Astrocyte (in vitro differentiated cells and primary cell): ENCODE measurements around the gene TSSK6. TPM values are rescaled to one million over a fixed set of nuclear protein-coding genes. Genes with fewer than 3 reads are reported as not detected.
A peak's percentile ranks its signal among the peaks of the same experiment; 100 is the strongest.

Experiments used
- DNase-seq: peaks from one replicate; pipeline ENCODE4 v3.0.0-alpha.2; 2010; ENCODE audit warnings: low read depth
- FAIRE-seq: peaks from 2 replicates; lab custom pipeline; 2011; peaks lifted over from hg19 to GRCh38; lab: Jason Lieb, UNC
- H2AFZ ChIP-seq: 2 replicates; pipeline ENCODE4 v1.6.0; 2012; ENCODE audit warnings: low read depth, low read length, inconsistent platforms
- H3K27ac ChIP-seq: 2 replicates; pipeline ENCODE4 v1.5.1; 2011; ENCODE audit warnings: low read depth, low read length, inconsistent platforms
- H3K27me3 ChIP-seq: 2 replicates; pipeline ENCODE4 v1.6.0; 2011; ENCODE audit warnings: low read length, inconsistent platforms; ENCODE audit not compliant: insufficient read depth
- H3K36me3 ChIP-seq: 2 replicates; pipeline ENCODE4 v1.5.1; 2011; ENCODE audit warnings: low read length, inconsistent platforms; ENCODE audit not compliant: insufficient read depth
- H3K4me1 ChIP-seq: 2 replicates; pipeline ENCODE4 v1.5.1; 2011; ENCODE audit warnings: low read length, inconsistent platforms; ENCODE audit not compliant: insufficient read depth
- H3K4me2 ChIP-seq: 2 replicates; pipeline ENCODE4 v1.6.0; 2012; ENCODE audit warnings: low read length, inconsistent platforms
- H3K4me3 ChIP-seq: 2 replicates; pipeline ENCODE4 v1.5.1; 2011; ENCODE audit warnings: low read depth, mild to moderate bottlenecking, low read length, inconsistent platforms; ENCODE audit not compliant: insufficient read depth
- H3K79me2 ChIP-seq: 2 replicates; pipeline ENCODE4 v1.6.0; 2012; ENCODE audit warnings: mild to moderate bottlenecking, low read length, inconsistent platforms; ENCODE audit not compliant: insufficient read depth
- H3K9ac ChIP-seq: 2 replicates; pipeline ENCODE4 v1.6.0; 2012; ENCODE audit warnings: mild to moderate bottlenecking, low read length, inconsistent platforms
- H3K9me3 ChIP-seq: 2 replicates; pipeline ENCODE4 v1.5.1; 2012; ENCODE audit warnings: low read depth, mild to moderate bottlenecking, low read length, inconsistent platforms; ENCODE audit not compliant: insufficient read depth
- H4K20me1 ChIP-seq: 2 replicates; pipeline ENCODE4 v1.6.0; 2012; ENCODE audit warnings: low read length, inconsistent platforms; ENCODE audit not compliant: insufficient read depth
- H3K27ac Mint-ChIP-seq: one replicate; pipeline ENCODE4 v1.8.0; 2021; ENCODE audit warnings: mild to moderate bottlenecking, mixed read lengths; ENCODE audit not compliant: unreplicated experiment
- H3K27me3 Mint-ChIP-seq: one replicate; pipeline ENCODE4 v1.8.0; 2021; ENCODE audit warnings: low read depth, mixed read lengths; ENCODE audit not compliant: unreplicated experiment
- H3K36me3 Mint-ChIP-seq: one replicate; pipeline ENCODE4 v1.8.0; 2021; ENCODE audit warnings: low read depth, mixed read lengths; ENCODE audit not compliant: unreplicated experiment
- H3K4me1 Mint-ChIP-seq: one replicate; pipeline ENCODE4 v1.8.0; 2021; ENCODE audit warnings: low read depth, mixed read lengths; ENCODE audit not compliant: unreplicated experiment
- H3K4me3 Mint-ChIP-seq: one replicate; pipeline ENCODE4 v1.8.0; 2021; ENCODE audit warnings: mild to moderate bottlenecking, moderate library complexity, mixed read lengths; ENCODE audit not compliant: unreplicated experiment
- H3K9me3 Mint-ChIP-seq: one replicate; pipeline ENCODE4 v1.8.0; 2021; ENCODE audit warnings: mild to moderate bottlenecking, mixed read lengths; ENCODE audit not compliant: unreplicated experiment
- EZH2 ChIP-seq: IDR thresholded peaks from 2 replicates; pipeline ENCODE4 v1.6.1; 2012; ENCODE audit warnings: mild to moderate bottlenecking, low read length, inconsistent platforms; ENCODE audit not compliant: insufficient read depth
- total RNA-seq: library from RNA; stranded (reverse); gene quantifications from 2 replicates; pipeline ENCODE4 v1.2.1, GENCODE V29; 2021
- TF ChIP-seq, protein P1 (sequence below): IDR thresholded peaks from 2 replicates; pipeline ENCODE4 v1.5.1; 2011; ENCODE audit warnings: low read depth, mild to moderate bottlenecking, inconsistent platforms, low read length, moderate library complexity; ENCODE audit not compliant: insufficient read depth

The TSSK6 gene
- total RNA-seq, 1 donor from 2014 or later = 1.8 TPM

DNA sequence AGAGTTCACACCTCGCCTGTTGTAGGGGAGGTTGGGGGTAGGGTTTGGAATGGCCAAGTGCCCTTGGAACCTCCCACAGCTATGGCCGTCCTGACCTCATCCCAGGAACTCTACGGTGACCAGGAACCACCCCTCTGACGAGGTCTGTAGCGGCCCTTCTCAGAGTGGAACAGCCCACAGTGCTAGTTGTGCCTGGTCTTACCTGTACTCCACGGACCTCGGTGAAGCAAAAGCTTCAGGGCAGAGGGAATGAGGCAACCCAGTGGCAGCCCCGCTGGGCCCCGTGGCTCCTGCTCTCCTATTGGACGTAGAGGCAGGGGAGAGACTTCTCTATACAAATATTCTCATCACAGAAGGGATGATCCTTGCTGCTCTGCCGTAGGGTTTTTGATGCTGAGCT is 7.1 kb downstream of the TSSK6 start:
- H3K79me2 ChIP-seq = no peaks in the 10 kb centered on the region
- H3K27ac Mint-ChIP-seq = no peak overlapping the region
- H3K27ac ChIP-seq = no peak overlapping the region
- no peaks in the 10 kb centered on the region for H3K27me3 Mint-ChIP-seq
- H3K4me3 ChIP-seq = no peak overlapping the region
- H3K4me2 ChIP-seq = no peak overlapping the region
- H3K9me3 ChIP-seq = no peaks in the 10 kb centered on the region
- TF ChIP-seq, protein P1, sequence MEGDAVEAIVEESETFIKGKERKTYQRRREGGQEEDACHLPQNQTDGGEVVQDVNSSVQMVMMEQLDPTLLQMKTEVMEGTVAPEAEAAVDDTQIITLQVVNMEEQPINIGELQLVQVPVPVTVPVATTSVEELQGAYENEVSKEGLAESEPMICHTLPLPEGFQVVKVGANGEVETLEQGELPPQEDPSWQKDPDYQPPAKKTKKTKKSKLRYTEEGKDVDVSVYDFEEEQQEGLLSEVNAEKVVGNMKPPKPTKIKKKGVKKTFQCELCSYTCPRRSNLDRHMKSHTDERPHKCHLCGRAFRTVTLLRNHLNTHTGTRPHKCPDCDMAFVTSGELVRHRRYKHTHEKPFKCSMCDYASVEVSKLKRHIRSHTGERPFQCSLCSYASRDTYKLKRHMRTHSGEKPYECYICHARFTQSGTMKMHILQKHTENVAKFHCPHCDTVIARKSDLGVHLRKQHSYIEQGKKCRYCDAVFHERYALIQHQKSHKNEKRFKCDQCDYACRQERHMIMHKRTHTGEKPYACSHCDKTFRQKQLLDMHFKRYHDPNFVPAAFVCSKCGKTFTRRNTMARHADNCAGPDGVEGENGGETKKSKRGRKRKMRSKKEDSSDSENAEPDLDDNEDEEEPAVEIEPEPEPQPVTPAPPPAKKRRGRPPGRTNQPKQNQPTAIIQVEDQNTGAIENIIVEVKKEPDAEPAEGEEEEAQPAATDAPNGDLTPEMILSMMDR = no peak
- TF ChIP-seq EZH2 = no peak
- no peaks in the 10 kb centered on the region for H3K4me1 ChIP-seq
- no peaks in the 10 kb centered on the region for H3K4me1 Mint-ChIP-seq
- H4K20me1 ChIP-seq = peaks cover 14% of the 10 kb centered on the region
- peaks cover 3% of the 10 kb centered on the region for H3K9me3 Mint-ChIP-seq
- no peak for DNase-seq
- no peak overlapping the region for H2AFZ ChIP-seq
- H3K27me3 ChIP-seq = no peaks in the 10 kb centered on the region
- no peak overlapping the region for H3K4me3 Mint-ChIP-seq
- peaks cover 14% of the 10 kb centered on the region for H3K36me3 Mint-ChIP-seq
- peaks cover 16% of the 10 kb centered on the region for H3K36me3 ChIP-seq
- no peak for FAIRE-seq
- no peak overlapping the region for H3K9ac ChIP-seq

GRCh38 chr19:19507354-19507753 is 8.0 kb downstream of the TSSK6 start:
- H3K27me3 ChIP-seq = no peaks in the 10 kb centered on the region
- Mint-ChIP-seq H3K9me3 (peaks cover 3% of the 10 kb centered on the region), H3K27me3 (no peaks in the 10 kb centered on the region), H3K27ac (peak overlapping the region; percentile 69), H3K36me3 (peaks cover 18% of the 10 kb centered on the region), H3K4me1 (no peaks in the 10 kb centered on the region), H3K4me3 (no peak overlapping the region)
- H3K36me3 ChIP-seq = peaks cover 23% of the 10 kb centered on the region
- no peak overlapping the region for H3K4me3 ChIP-seq
- no peak overlapping the region for H3K27ac ChIP-seq
- peaks cover 16% of the 10 kb centered on the region for H4K20me1 ChIP-seq
- H2AFZ ChIP-seq = no peak overlapping the region
- H3K9ac ChIP-seq = no peak overlapping the region
- no peaks in the 10 kb centered on the region for H3K4me1 ChIP-seq
- DNase-seq (no peak), FAIRE-seq (no peak)
- no peak overlapping the region for H3K4me2 ChIP-seq
- no peaks in the 10 kb centered on the region for H3K79me2 ChIP-seq
- TF ChIP-seq, protein P1 = no peak
- TF ChIP-seq EZH2 = no peak
- no peaks in the 10 kb centered on the region for H3K9me3 ChIP-seq

DNA sequence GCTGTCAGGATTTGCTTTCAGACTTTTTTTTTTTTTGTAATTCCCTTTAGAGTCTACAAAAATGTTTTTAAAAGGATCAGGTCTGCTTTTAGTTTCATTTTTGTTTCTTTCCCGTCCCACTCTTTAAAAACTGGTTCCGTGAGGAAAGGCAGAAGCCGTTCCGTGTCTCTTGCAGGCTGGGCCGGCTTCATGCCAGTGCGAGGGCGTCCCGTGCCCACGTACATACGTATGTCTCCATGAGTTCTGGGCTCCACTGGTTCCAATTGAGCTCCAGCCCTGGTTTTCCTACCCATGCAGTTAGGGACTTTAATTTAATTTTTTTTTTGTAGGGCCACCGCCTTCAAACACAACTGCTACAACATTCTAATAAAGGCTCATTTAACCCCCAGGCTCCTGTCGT is 8.8 kb downstream of the TSSK6 start:
- Mint-ChIP-seq H3K27me3 (no peaks in the 10 kb centered on the region), H3K27ac (no peak overlapping the region), H3K9me3 (no peaks in the 10 kb centered on the region), H3K36me3 (peaks cover 19% of the 10 kb centered on the region), H3K4me3 (no peak overlapping the region), H3K4me1 (no peaks in the 10 kb centered on the region)
- DNase-seq = no peak
- no peak overlapping the region for H3K27ac ChIP-seq
- H3K4me2 ChIP-seq = no peak overlapping the region
- H3K9me3 ChIP-seq = no peaks in the 10 kb centered on the region
- H2AFZ ChIP-seq = no peak overlapping the region
- no peak overlapping the region for H3K9ac ChIP-seq
- no peaks in the 10 kb centered on the region for H3K4me1 ChIP-seq
- no peaks in the 10 kb centered on the region for H3K79me2 ChIP-seq
- no peak for TF ChIP-seq EZH2
- TF ChIP-seq, protein P1 = no peak
- no peak for FAIRE-seq
- H4K20me1 ChIP-seq = peaks cover 16% of the 10 kb centered on the region
- H3K4me3 ChIP-seq = no peak overlapping the region
- peaks cover 24% of the 10 kb centered on the region for H3K36me3 ChIP-seq
- no peaks in the 10 kb centered on the region for H3K27me3 ChIP-seq
